ENCODE results near the gene OGT.
"Not testable (repeated sequence)": the region's sequence is repeated elsewhere in the genome, so short reads cannot be mapped to it uniquely, and the experiment has no call there.

Gene OGT

DNA sequence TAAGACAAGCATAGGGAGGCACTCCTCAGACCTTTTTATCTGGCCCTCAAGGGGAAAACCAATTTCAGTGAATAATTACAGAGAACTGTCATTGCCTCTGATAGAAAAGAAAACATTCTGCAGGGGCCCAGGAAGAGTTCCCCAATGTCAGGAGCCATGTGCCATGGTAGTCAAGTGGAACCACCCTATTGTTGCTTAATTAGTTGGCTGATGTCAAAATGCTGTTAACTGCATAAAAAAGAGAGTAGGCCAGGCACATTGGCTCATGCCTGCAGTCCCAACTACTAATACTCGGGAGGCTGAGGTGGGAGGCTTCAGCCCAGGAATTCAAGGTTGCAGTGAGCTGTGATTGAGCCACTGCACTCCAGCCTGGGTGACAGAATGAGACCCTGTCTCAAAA lies 28.6 kb upstream of the OGT start:
- Histone ChIP-seq H3K4me3 (no peak overlapping the region), H3K9ac (ENCODE audit: insufficient read length) (no peak overlapping the region), H3K36me3 (ENCODE audit: insufficient read depth, low read length) (no peaks in the 10 kb centered on the region), H3K9me3 (ENCODE audit: low read depth, low read length) (no peaks in the 10 kb centered on the region), H3K27ac (no peak overlapping the region)
- no peak for TF ChIP-seq FOXP2 (optimal IDR thresholded peaks at IDR 0.05; ENCODE audit: control extremely low read depth, extremely low read length, insufficient read depth)
- no peak for TF ChIP-seq EZH2 (IDR thresholded peaks at IDR 0.05)
- no peak for TF ChIP-seq POLR2AphosphoS5 (IDR thresholded peaks at IDR 0.05; ENCODE audit: borderline replicate concordance, low read depth, low read length)
- DNase-seq (ENCODE audit: low read depth, low spot score), result no peak

DNA sequence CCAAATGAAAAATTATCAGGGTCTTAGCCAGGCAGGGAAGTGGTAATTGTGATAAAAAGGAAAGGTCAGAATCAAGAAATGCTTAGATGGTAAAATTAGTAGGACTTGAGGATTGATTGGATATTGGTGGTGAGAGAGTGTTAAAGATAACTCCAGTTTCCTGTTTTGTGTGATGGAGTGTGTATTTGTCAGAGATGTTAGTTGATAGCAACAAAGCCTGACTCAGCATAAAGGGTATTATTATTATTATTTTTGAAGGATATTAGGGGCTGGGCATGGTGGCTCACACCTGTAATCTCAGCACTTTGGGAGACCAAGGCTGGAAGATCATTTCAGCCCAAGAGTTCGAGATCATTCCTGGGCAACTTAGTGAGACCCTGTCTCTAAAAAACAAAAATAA lies 23.6 kb upstream of the OGT start:
- H3K27ac ChIP-seq, result no peak overlapping the region
- H3K9ac ChIP-seq (ENCODE audit: insufficient read length), result no peak overlapping the region
- no peak for DNase-seq (ENCODE audit: low read depth, low spot score)
- no peaks in the 10 kb centered on the region for H3K36me3 ChIP-seq (ENCODE audit: insufficient read depth, low read length)
- no peaks in the 10 kb centered on the region for H3K9me3 ChIP-seq (ENCODE audit: low read depth, low read length)
- no peak for TF ChIP-seq FOXP2 (optimal IDR thresholded peaks at IDR 0.05; ENCODE audit: control extremely low read depth, extremely low read length, insufficient read depth)
- no peak for TF ChIP-seq POLR2AphosphoS5 (IDR thresholded peaks at IDR 0.05; ENCODE audit: borderline replicate concordance, low read depth, low read length)
- no peak for TF ChIP-seq EZH2 (IDR thresholded peaks at IDR 0.05)
- no peak overlapping the region for H3K4me3 ChIP-seq

DNA sequence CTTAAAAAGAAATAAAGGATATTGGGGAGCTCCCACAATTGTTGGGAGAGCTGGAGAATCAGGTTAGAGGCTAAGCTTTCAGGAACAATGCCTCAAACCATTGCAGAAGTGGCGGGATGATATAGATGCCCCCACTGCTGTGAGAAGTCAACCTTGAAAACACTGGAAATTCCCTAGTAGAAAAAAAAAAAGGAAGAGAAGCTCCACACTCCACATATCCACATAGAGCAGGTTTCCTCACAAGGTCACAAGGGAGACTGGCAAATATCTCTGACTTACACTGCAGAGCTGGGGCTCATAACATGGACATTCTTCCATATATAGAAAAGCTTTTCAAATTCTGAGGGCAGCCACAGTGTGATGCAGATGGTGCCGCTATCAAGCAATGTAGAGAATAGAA lies 22.7 kb upstream of the OGT start:
- H3K9me3 ChIP-seq (ENCODE audit: low read depth, low read length), result no peaks in the 10 kb centered on the region
- H3K9ac ChIP-seq (ENCODE audit: insufficient read length), result no peak overlapping the region
- H3K4me3 ChIP-seq, result no peak overlapping the region
- DNase-seq (ENCODE audit: low read depth, low spot score), result no peak
- no peak overlapping the region for H3K27ac ChIP-seq
- TF ChIP-seq EZH2 (IDR thresholded peaks at IDR 0.05), result no peak
- no peak for TF ChIP-seq FOXP2 (optimal IDR thresholded peaks at IDR 0.05; ENCODE audit: control extremely low read depth, extremely low read length, insufficient read depth)
- no peak for TF ChIP-seq POLR2AphosphoS5 (IDR thresholded peaks at IDR 0.05; ENCODE audit: borderline replicate concordance, low read depth, low read length)
- H3K36me3 ChIP-seq (ENCODE audit: insufficient read depth, low read length), result no peaks in the 10 kb centered on the region

DNA sequence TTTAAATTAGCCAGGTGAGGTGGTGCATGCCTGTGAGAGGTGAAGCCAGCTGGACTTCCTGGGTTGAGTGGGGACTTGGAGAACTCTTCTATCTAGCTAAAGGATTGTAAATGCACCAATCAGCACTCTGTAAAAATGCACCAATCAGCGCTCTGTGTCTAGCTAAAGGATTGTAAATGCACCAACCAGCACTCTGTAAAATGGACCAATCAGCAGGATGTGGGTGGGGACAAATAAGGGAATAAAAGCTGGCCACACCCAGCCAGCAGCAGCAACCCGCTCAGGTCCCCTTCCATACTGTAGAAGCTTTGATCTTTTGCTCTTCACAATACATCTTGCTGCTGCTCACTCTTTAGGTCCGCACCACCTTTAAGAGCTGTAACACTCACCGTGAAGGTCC lies 19.2 kb upstream of the OGT start:
- H3K4me3 ChIP-seq; H3K9me3 ChIP-seq (ENCODE audit: low read depth, low read length); H3K9ac ChIP-seq (ENCODE audit: insufficient read length); H3K27ac ChIP-seq; DNase-seq (ENCODE audit: low read depth, low spot score); H3K36me3 ChIP-seq (ENCODE audit: insufficient read depth, low read length): not testable (repeated sequence)

DNA sequence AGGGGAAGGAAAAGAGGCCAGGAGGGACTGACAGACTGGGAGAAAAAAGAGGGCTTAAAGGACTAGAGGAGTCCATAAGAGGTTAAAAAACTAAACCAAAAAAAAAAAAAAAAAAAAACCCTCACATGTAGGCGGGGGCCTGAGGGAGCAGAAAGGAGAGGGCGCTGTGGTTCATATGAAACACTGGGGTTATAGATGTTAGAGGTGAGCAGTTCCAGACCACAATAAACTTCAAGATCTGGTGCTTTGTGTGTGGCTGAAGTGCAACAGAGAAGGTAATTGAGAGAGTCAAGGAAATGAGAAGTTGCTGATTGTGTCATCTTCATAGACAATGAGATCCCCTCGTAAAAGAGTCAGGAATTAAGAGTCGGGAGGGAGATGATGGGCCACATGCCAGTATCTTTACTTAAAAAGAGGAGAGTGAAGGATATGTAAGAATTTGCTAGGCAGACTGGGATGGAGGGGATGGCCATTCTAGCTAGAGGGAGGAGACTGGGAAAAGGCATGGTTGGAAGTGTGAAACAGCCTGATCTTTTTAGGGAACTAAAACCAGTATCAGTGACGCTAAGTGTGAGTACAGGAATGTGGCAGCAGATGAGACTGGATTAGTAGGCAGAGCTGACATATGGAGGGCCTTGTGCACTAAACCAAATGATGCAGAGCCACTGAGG lies 18.4 kb upstream of the OGT start:
- no peak overlapping the region for H3K9ac ChIP-seq (ENCODE audit: insufficient read length)
- no peak overlapping the region for H3K27ac ChIP-seq
- no peak for DNase-seq (ENCODE audit: low read depth, low spot score)
- TF ChIP-seq POLR2AphosphoS5 (IDR thresholded peaks at IDR 0.05; ENCODE audit: borderline replicate concordance, low read depth, low read length) (no peak), FOXP2 (optimal IDR thresholded peaks at IDR 0.05; ENCODE audit: control extremely low read depth, extremely low read length, insufficient read depth) (no peak), EZH2 (IDR thresholded peaks at IDR 0.05) (no peak)
- no peak overlapping the region for H3K4me3 ChIP-seq
- no peaks in the 10 kb centered on the region for H3K9me3 ChIP-seq (ENCODE audit: low read depth, low read length)
- no peaks in the 10 kb centered on the region for H3K36me3 ChIP-seq (ENCODE audit: insufficient read depth, low read length)

DNA sequence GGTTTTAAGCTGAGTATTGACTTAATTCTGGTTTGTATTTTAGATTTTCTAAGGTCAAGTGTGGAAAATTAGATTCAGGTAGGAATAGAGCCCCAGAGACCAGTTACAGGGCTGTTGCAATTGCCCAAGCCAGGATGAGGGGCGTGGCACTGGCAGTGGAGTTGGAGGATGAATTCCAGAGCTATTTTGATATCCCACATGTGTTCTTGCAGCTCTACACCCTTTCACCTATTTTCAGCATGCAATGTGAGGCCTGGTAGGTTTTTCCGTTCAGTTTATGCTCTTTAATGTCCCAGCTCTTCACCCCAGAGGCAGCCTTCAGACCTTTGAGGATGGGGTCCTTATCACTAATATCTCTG lies 17.9 kb upstream of the OGT start:
- H3K4me3 ChIP-seq, result no peak overlapping the region
- no peak overlapping the region for H3K9ac ChIP-seq (ENCODE audit: insufficient read length)
- H3K9me3 ChIP-seq (ENCODE audit: low read depth, low read length), result no peaks in the 10 kb centered on the region
- no peak for DNase-seq (ENCODE audit: low read depth, low spot score)
- no peak overlapping the region for H3K27ac ChIP-seq
- TF ChIP-seq POLR2AphosphoS5 (IDR thresholded peaks at IDR 0.05; ENCODE audit: borderline replicate concordance, low read depth, low read length) (no peak), EZH2 (IDR thresholded peaks at IDR 0.05) (no peak), FOXP2 (optimal IDR thresholded peaks at IDR 0.05; ENCODE audit: control extremely low read depth, extremely low read length, insufficient read depth) (no peak)
- H3K36me3 ChIP-seq (ENCODE audit: insufficient read depth, low read length), result no peaks in the 10 kb centered on the region

DNA sequence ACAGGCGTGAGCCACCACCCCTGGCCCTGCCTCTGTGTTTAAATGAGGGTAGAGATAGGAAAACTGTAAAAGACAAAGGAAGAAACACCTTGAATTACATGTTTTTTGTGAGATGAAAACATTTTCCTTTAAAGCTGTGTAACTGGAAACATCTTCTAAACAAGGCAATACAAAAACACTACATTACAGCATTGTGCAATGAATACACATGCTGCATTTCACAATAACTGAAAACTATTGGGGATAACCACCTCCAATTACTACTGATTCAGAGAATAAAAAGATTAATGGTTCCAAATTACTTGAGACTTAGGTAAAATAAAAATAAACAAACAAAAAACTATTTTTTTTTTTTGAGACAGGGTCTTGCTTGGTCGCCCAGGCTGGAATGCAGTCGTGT lies 7.6 kb upstream of the OGT start:
- DNase-seq (ENCODE audit: low read depth, low spot score), result no peak
- H3K9ac ChIP-seq (ENCODE audit: insufficient read length), result no peak overlapping the region
- no peak overlapping the region for H3K4me3 ChIP-seq
- H3K27ac ChIP-seq, result no peak overlapping the region
- no peaks in the 10 kb centered on the region for H3K36me3 ChIP-seq (ENCODE audit: insufficient read depth, low read length)
- H3K9me3 ChIP-seq (ENCODE audit: low read depth, low read length), result no peaks in the 10 kb centered on the region
- TF ChIP-seq EZH2 (IDR thresholded peaks at IDR 0.05), result no peak
- TF ChIP-seq POLR2AphosphoS5 (IDR thresholded peaks at IDR 0.05; ENCODE audit: borderline replicate concordance, low read depth, low read length), result no peak

DNA sequence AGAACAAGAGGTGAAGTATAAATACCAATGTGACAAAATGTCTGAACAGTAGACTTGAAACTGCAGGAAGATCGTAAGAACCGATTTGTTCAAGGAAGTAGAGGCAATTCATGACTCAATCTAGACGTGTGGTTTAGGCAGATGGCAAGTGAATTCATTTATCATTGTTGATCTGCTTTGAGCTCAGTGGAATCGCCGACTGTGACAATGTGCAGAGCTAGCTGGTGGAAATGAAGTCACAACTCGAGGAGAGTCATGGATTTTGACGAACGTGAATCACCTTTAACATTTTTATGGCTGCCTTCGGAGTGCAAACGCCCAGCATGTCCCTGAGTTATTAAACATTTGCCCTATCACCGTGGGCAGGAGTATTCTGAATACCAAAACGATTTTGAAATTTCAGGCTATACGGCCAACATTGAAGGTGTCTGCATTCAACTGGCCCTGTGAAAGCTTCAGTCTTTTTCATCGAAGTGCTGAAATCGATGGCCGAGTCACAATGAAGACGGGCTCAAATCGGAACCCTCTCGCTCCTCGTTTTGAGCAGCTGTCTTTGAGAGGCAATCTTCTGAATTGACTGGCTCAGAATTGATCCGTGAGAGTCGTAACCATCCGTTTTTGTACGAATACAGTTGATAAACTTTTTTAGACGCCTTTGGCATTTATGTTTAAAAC lies 689 bp upstream of the OGT start:
- TF ChIP-seq POLR2AphosphoS5 (IDR thresholded peaks at IDR 0.05; ENCODE audit: borderline replicate concordance, low read depth, low read length) (no peak), EZH2 (IDR thresholded peaks at IDR 0.05) (no peak)
- Histone ChIP-seq H3K4me3 (peak overlapping the region; percentile 91), H3K9ac (ENCODE audit: insufficient read length) (peak overlapping the region; percentile 78), H3K27ac (peak overlapping the region; percentile 83), H3K36me3 (ENCODE audit: insufficient read depth, low read length) (peaks cover 4% of the 10 kb centered on the region; the same call in 1 of the 2 replicates), H3K9me3 (ENCODE audit: low read depth, low read length) (no peaks in the 10 kb centered on the region)
- DNase-seq (ENCODE audit: low read depth, low spot score), result no peak

DNA sequence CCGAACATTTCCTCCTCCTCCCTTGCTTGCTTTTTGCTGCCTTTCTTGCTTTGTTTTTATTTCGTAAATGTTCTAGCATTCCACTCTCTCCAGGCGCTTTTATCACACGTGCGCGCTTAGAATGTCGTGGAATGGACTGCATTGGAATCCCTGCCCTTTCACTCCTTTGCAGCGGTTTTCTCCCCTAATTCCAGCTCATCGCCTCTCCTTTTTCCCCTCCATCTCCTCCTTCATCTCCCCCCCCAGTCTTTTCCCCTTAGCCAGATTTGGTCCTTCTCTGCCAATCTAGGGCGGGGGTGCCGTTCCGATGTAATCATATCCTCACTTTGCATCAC lies 579 bp downstream of the OGT start:
- H3K4me3 ChIP-seq, result peak overlapping the region; percentile 91
- DNase-seq (ENCODE audit: low read depth, low spot score), result no peak
- peak overlapping the region; percentile 59 for H3K27ac ChIP-seq
- H3K9ac ChIP-seq (ENCODE audit: insufficient read length), result peak overlapping the region; percentile 80
- H3K9me3 ChIP-seq (ENCODE audit: low read depth, low read length), result no peaks in the 10 kb centered on the region
- no peak for TF ChIP-seq EZH2 (IDR thresholded peaks at IDR 0.05)
- peaks cover 13% of the 10 kb centered on the region for H3K36me3 ChIP-seq (ENCODE audit: insufficient read depth, low read length)

Data from SK-N-MC (cell line).